ENCODE data around the gene MS4A14. TPM values are rescaled to one million over a fixed set of nuclear protein-coding genes. Genes with fewer than 3 reads are reported as not detected.

Gene MS4A14
- total and polyA plus RNA-seq, 2 of the 8 experiments (the other 6 are each of a cell fraction or from before 2014, with no cell fraction given) = not detected

DNA sequence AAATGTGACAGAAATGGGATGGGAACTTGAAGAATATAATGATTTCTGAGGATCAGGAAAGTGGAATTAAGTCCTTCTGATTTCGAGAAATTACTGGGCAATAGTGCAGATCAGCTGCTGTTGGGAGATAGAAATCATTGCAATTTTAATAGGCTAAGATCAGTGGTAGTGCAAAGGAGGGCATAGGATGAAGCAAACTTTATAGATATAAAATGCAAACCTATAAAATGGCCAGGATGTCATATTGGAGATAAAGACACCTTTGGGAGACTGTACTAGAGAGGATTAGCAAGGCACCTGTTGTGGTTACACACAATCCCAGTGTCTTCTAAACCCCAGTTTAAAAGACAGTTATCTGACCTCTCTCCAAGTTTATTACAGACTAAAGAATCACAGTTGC is 24.4 kb upstream of the MS4A14 start (continued):
- TF ChIP-seq RFX5 (IDR thresholded peaks at IDR 0.05; ENCODE audit: borderline replicate concordance, low read depth, low read length) = no peak
- TF ChIP-seq KDM4A (IDR thresholded peaks at IDR 0.05; ENCODE audit: low read depth, low read length, severe bottlenecking) = no peak
- TF ChIP-seq CBX8 (IDR thresholded peaks at IDR 0.05; ENCODE audit: borderline replicate concordance, low read depth, low read length) = no peak
- TF ChIP-seq JUN (IDR thresholded peaks at IDR 0.05; ENCODE audit: low read depth, low read length) = no peak

All from H1 (cell line).